Right lobe of liver (tissue), 6 donors: ENCODE measurements around the gene TMEM143. TPM values are rescaled to one million over a fixed set of nuclear protein-coding genes. Genes with fewer than 3 reads are reported as not detected.

Experiments used
- ATAC-seq, 4 donors: fragments of 200-7000 bp; cut with Tn5 transposase; one replicate each; pipeline ENCODE4 v1.9.1; 2020; ENCODE audit warnings: mild to moderate bottlenecking in 4 of 4, moderate library complexity in 4 of 4
- DNase-seq, 3 donors: peaks; one replicate each; pipeline ENCODE4 v3.0.0-alpha.2; 2020
- H3K27ac ChIP-seq, 3 donors: fragments of 200-600 bp; one replicate each; pipeline ENCODE4 v1.8.0; 2022
- H3K27me3 ChIP-seq, 2 donors: fragments of 200-600 bp; one replicate each; pipeline ENCODE4 v1.8.0; 2022
- H3K36me3 ChIP-seq, 4 donors: fragments of 200-600 bp; sonication (generic) in 1 of 4; one replicate each; pipeline versions ENCODE4 v1.5.1 to v1.8.0; 2017 to 2022; ENCODE audit warnings: control low read depth in 1 of 4
- H3K4me1 ChIP-seq, 4 donors: fragments of 200-600 bp; sonication (generic) in 1 of 4; one replicate each; pipeline versions ENCODE4 v1.5.1 to v1.8.0; 2017 to 2022; ENCODE audit warnings: control low read depth in 1 of 4
- H3K4me3 ChIP-seq, 3 donors: fragments of 200-600 bp; one replicate each; pipeline ENCODE4 v1.8.0; 2022
- H3K9me3 ChIP-seq, 4 donors: fragments of 200-600 bp; sonication (generic) in 1 of 4; one replicate each; pipeline versions ENCODE4 v1.5.1 to v1.8.0; 2017 to 2022; ENCODE audit warnings: control low read depth in 1 of 4
- CTCF ChIP-seq, 4 donors: fragments of 200-600 bp in 3 of 4; fragments of 450-650 bp in 1 of 4; IDR thresholded peaks; one replicate each; pipeline versions ENCODE4 v1.5.1 to v1.8.0; 2016 to 2022; ENCODE audit warnings: antibody characterized with exemption in 4 of 4, mild to moderate bottlenecking in 2 of 4
- POLR2A ChIP-seq: fragments of 450-650 bp; IDR thresholded peaks from one replicate; pipeline ENCODE4 v1.6.1; 2017; ENCODE audit warnings: antibody characterized with exemption, mild to moderate bottlenecking
- WGBS: methylation state at CpG from one replicate; pipeline ENCODE4 v1.1.6; 2018; ENCODE audit warnings: low coverage, low lambda C conversion rate; ENCODE audit not compliant: insufficient coverage; ENCODE audit errors: missing lambda C conversion rate; 5-methylcytosine and 5-hydroxymethylcytosine counted together
- intact Hi-C, 2 donors: fragments of 100-400 bp; cut with DNase I; formaldehyde crosslinking; loops; one replicate each; pipeline versions ENCODE4 v1.11.2 to v1.14.1; 2022
- total RNA-seq, 6 experiments: library from RNA; depleted of rRNA in 2 of 6; stranded (reverse); fragments of >200 nt in 2 of 6; fragmentation: NEBNext Ultra II Directional in 3 of 6; extraction: Animal tissue kit (Norgen Biotek cat#: 25700) in 3 of 6; gene quantifications; one replicate each; pipeline versions ENCODE4 v1.1.0 to v1.2.4, GENCODE V29; 2016 to 2023
- donor health status: DM: no; HTN: yes; CAD: no.
- donor health status: DM: no; HTN: no; CAD: no.
- donor health status: DM: no; HTN: no; CAD: no.
- donor health status: DM: no; HTN: yes; CAD: no.
- donor health status: DM: no; HTN: yes; CAD: no.

TMEM143 gene
- total RNA-seq, 6 experiments from 2014 or later, result 6.5 to 15.1 (median 9.8) TPM

GRCh38 chr19:48401287-48401686, 37.5 kb upstream of the TMEM143 start:
- H3K27me3 ChIP-seq, result no peaks in the 10 kb centered on the region
- WGBS, result 68% methylated on average over 5 of the region's 5 CpGs
- DNase-seq, result no peak
- TF ChIP-seq POLR2A (no peak), CTCF (IDR thresholded peaks at IDR 0.05) (no peak)
- no peak for ATAC-seq
- H3K36me3 ChIP-seq, result no peaks in the 10 kb centered on the region
- no peaks in the 10 kb centered on the region for H3K9me3 ChIP-seq
- H3K4me3 ChIP-seq, result no peak overlapping the region
- intact Hi-C loops, result no loop called here
- no peaks in the 10 kb centered on the region for H3K4me1 ChIP-seq
- no peak overlapping the region for H3K27ac ChIP-seq

GRCh38 chr19:48400018-48400742, 36.4 kb upstream of the TMEM143 start:
- Histone ChIP-seq H3K27ac (no peak overlapping the region), H3K4me1 (no peaks in the 10 kb centered on the region), H3K27me3 (no peaks in the 10 kb centered on the region), H3K9me3 (no peaks in the 10 kb centered on the region), H3K36me3 (no peaks in the 10 kb centered on the region), H3K4me3 (no peak overlapping the region)
- intact Hi-C loops, result no loop called here
- peak; percentile 37 to 51 (median 48) for ATAC-seq
- no peak for DNase-seq
- TF ChIP-seq POLR2A (no peak), CTCF (IDR thresholded peaks at IDR 0.05) (no peak)
- 39% methylated on average over 6 of the region's 14 CpGs for WGBS

GRCh38 chr19:48398375-48399235, 34.9 kb upstream of the TMEM143 start:
- H3K27ac ChIP-seq, result no peak overlapping the region
- DNase-seq, result peak in 2 of 3 donors; percentile 72 to 75
- ATAC-seq, result peak; percentile 59 to 77 (median 61)
- TF ChIP-seq CTCF (IDR thresholded peaks at IDR 0.05) (no peak), POLR2A (no peak)
- no peaks in the 10 kb centered on the region for H3K36me3 ChIP-seq
- H3K27me3 ChIP-seq, result no peaks in the 10 kb centered on the region
- 22% methylated on average over 19 of the region's 104 CpGs for WGBS
- H3K9me3 ChIP-seq, result no peaks in the 10 kb centered on the region
- H3K4me1 ChIP-seq, result no peaks in the 10 kb centered on the region
- intact Hi-C loops, result no loop called here
- H3K4me3 ChIP-seq, result peak overlapping the region in 1 of 3 donors; percentile 33

GRCh38 chr19:48398102-48398374, 34.3 kb upstream of the TMEM143 start:
- no peak overlapping the region for H3K27ac ChIP-seq
- WGBS, result under 1% methylated on average over 17 of the region's 17 CpGs
- intact Hi-C loops, result no loop called here
- no peaks in the 10 kb centered on the region for H3K36me3 ChIP-seq
- TF ChIP-seq CTCF (IDR thresholded peaks at IDR 0.05) (no peak), POLR2A (no peak)
- no peaks in the 10 kb centered on the region for H3K4me1 ChIP-seq
- no peaks in the 10 kb centered on the region for H3K27me3 ChIP-seq
- DNase-seq, result no peak
- no peaks in the 10 kb centered on the region for H3K9me3 ChIP-seq
- ATAC-seq, result no peak
- peak overlapping the region in 1 of 3 donors; percentile 33 for H3K4me3 ChIP-seq
